Right lung (tissue), 5 donors: ENCODE results near the gene GLRX5. TPM values are rescaled to one million over a fixed set of nuclear protein-coding genes. Genes with fewer than 3 reads are reported as not detected.
"Not testable (repeated sequence)": the region's sequence is repeated elsewhere in the genome, so short reads cannot be mapped to it uniquely, and the experiment has no call there.

ENCODE experiments used
- DNase-seq, 2 donors: peaks; one replicate each; pipeline ENCODE4 v3.0.0-alpha.2; 2013
- polyA plus RNA-seq, 5 donors: library from polyadenylated mRNA; unstranded; fragments of 120-200 nt; gene quantifications; one replicate each; pipeline versions ENCODE4 v1.2.1 to v1.2.3, GENCODE V29; 2013; ENCODE audit warnings: inconsistent platforms in 1 of 5, low replicate concordance in 1 of 5; ENCODE audit not compliant: insufficient read length in 5 of 5, insufficient read depth in 1 of 5

GLRX5 gene
- polyA plus RNA-seq, 5 donors = 53.9 to 73.3 (median 59.2) TPM

GRCh38 chr14:95551435-95551834, 16.6 kb downstream of the GLRX5 start:
- no peak for DNase-seq

GRCh38 chr14:95553141-95553540, 18.3 kb downstream of the GLRX5 start:
- DNase-seq = no peak

- DNase-seq = no peak
These were observed 20.2 kb downstream of the GLRX5 start for GRCh38 chr14:95555053-95555452.

GRCh38 chr14:95557291-95557690, 22.4 kb downstream of the GLRX5 start:
- DNase-seq = no peak

GRCh38 chr14:95557832-95558231, 23.0 kb downstream of the GLRX5 start:
- DNase-seq = no peak

GRCh38 chr14:95559203-95559602, 24.4 kb downstream of the GLRX5 start:
- DNase-seq = no peak

- DNase-seq = peak; percentile 56 to 73
These were observed 26.2 kb downstream of the GLRX5 start for GRCh38 chr14:95561001-95561412.

GRCh38 chr14:95562892-95563685, 28.2 kb downstream of the GLRX5 start:
- no peak for DNase-seq

GRCh38 chr14:95564060-95564459, 29.2 kb downstream of the GLRX5 start:
- DNase-seq = no peak

- DNase-seq = no peak
These were observed 34.6 kb downstream of the GLRX5 start for GRCh38 chr14:95569440-95569839.

- no peak for DNase-seq
These were observed 38.5 kb downstream of the GLRX5 start for GRCh38 chr14:95573313-95573712.

- DNase-seq = no peak
These were observed 41.1 kb downstream of the GLRX5 start for GRCh38 chr14:95575840-95576473.

GRCh38 chr14:95577067-95577800, 42.4 kb downstream of the GLRX5 start:
- no peak for DNase-seq

GRCh38 chr14:95577870-95578269, 43.0 kb downstream of the GLRX5 start:
- DNase-seq = no peak

- DNase-seq = not testable (repeated sequence)
These were observed 49.2 kb downstream of the GLRX5 start for GRCh38 chr14:95583836-95584617.

- DNase-seq = no peak
These were observed 51.2 kb downstream of the GLRX5 start for GRCh38 chr14:95585953-95586620.

- DNase-seq = not testable (repeated sequence)
These were observed 56.3 kb downstream of the GLRX5 start for GRCh38 chr14:95591182-95591581.
